Stimulated activated naive CD4-positive, alpha-beta T cell treated with Interleukin-2 at 50 U/mL for 16 hours (primary cell): ENCODE measurements around the gene CEACAM16.

Source experiments
- DNase-seq: peaks from one replicate; lab custom pipeline; 2025; lab: John Stamatoyannopoulos, UW

The CEACAM16 gene

DNA sequence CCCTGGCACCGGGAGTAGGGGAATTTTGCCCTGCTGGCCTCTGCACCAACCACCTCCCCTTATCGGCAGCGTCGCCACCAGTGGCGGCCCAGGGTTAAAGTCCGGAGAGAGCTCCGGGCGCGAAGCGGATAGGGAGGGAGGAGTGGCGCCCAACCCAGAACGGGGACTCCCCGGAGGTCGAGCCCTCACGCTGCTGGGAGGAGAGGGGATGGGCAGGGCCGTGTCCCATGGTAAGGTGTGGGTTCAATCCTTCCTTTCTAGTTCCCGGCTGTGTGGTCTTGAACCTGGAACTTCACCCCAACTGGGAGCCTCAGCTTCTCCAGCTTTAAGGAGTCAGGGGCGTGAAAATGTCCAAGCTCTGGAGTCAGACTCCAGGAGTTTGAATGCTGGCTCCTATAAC lies 26.3 kb downstream of the CEACAM16 start:
- DNase-seq: no peak

DNA sequence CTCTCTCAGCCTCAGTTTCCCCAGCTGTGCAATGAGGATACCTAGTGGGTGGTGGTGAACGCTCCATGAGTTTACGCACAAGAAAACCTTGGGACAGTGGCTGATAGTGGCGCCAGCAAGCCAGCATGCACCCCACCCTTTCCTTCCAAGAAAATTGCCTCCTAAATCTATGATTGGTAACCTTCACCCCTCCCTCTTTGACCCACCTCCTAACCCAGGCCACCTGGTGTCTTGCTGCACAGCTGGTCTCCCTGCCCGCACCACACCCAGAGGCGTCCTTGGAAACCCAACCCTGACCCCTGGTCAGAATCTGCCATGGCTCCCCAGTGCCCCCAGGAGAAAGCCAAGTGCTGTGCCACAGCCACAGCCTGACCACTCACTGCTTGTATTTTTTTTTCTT lies 26.7 kb downstream of the CEACAM16 start:
- DNase-seq: no peak

DNA sequence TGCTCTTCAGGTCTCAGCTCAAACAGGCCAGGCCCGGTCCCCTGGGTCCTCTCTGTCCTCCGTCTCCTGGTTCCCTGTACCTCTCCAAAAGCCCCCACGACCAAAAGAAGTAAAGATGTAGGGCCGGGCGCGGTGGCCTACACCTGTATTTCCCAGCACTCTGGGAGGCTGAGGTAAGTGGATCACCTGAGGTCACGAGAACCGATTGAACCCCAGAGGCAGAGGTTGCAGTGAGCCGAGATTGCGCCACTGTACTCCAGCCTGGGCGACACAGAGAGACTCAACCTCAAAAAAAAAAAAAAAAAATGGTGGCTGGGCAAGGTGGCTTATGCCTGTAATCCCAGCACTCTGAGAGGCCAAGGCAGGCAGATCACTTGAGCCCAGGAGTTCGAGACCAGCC lies 27.5 kb downstream of the CEACAM16 start:
- DNase-seq: no peak

DNA sequence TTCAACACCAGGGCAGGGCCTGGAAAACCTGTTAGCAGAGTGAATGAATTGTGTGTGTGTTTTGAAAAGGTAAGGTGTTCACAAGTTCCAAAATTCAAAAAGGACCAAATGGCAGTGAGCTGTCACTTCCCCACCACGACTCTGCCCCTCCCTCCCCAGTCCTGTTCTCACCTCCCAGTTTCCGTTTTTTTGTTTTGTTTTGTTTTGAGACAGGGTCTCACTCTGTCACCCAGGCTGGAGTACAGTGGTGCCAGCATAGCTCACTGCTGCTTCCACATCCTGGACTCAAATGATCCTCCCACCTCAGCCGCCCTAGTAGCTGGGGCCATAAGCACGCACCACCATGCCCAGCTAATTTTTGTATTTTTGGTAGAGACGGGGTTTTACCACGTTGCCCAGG lies 29.2 kb downstream of the CEACAM16 start:
- DNase-seq: no peak

DNA sequence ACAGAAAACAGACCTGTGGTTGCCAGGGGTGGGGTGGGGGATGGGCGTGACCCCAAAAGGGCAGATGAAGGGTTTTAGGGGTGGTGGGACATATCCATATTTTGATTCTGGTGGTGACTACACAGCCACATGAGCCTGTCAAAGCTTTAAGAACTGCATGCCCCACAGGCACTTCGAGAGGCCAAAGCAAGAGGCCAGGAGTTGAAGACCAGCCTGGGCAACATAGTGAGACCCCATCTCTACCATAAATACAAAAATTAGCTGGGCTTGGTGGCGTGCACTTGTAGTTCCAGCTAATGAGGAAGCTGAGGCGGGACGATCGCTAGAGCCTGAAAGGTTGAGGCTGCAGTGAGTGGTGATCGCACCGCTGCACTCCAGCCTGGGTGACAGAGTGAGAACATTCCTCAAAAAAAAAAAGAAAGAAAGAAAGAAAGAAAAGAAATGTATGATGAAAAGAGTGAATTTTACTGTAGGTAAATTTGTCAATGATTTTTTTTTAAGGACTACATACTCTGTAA lies 30.6 kb downstream of the CEACAM16 start:
- no peak for DNase-seq

DNA sequence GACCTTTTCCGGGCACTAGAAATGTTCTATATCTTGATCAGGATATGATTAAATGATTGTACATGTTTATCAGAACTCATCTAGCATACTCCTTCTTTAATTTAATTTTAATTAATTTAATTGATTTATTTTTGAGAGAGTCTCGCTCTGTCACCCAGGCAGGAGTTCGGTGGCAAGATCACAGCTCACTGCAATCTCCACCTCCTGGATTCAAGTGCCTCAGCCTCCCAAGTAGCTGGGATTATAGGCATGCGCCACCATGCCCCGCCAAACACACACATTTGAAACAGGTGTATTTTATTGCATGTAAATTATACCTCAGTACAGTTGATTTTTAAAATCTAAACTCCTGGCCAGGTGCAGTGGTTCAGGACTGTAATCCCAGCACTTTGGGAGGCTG lies 32.1 kb downstream of the CEACAM16 start:
- DNase-seq: no peak

DNA sequence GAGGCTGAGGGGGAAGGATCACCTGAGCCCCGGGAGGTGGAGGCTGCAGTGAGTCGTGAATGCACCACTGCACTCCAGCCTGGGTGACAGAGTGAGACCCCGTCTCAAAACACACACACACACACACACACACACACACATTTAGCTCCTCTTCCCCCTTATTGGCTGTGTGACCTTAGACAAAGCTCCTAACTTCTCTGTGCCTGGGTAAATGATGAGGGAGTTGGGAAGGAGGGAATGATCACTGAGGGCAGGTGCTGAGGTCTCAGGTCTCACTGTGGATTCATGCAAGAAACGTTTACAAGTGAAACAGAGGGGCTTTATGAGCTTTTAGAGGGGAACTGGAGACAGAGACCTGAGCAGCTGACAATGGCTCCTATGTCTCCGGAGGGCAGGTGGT lies 32.7 kb downstream of the CEACAM16 start:
- no peak for DNase-seq

DNA sequence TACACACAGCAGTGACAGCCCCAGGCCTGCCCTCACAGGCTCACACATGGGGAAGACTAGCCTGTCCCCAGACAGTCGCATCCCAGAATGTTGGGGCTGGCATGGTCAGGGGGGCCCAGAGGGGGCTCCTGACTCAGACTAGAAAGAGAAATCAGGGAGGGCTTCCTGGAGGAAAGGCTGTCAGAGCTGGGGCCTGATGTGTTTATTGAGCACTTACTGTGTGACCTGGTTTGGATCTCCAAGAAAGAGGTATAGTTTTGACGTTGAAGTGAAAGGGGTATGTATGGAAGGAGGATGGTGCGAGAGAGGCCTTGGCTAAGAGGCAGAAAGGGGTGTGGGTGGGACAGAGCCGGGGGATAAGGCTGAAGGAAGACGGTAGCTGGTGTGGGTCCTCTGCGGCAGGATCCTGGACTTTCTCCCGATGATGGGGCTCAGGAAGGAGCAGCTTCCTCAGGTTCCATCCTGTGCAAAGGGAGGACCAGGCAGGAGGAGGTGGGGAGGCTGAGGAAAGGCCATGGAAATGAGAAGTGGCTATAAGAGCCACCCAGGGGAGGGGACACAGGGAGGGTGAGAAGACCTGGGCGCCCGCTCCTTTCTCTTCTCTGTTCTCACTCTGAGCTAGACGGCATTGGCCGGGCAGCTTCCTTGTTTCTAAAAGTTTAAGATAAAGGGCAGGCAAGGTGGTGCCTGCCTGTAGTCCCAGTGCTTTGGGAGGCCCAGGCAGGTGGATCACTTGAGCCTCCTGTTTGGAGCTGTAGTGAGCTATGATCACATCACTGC lies 33.5 kb downstream of the CEACAM16 start:
- no peak for DNase-seq

DNA sequence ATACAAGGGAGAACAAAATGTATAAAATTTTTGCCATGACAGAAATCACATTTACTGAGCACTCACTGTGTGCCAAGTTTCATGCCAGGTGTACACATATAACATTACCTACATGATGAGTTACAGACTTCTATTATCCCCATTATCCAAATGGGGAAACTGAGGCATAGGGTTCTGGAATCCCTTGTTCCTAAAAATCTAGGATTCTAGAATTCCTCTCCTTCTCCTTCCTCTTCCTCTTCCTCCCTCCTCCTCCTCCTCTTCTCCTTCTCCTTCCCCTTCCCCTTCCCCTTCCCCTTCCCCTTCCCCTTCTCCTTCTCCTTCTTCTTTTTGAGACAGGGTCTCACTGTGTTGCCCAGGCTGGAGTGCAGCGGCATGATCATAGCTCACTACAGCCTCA lies 35.4 kb downstream of the CEACAM16 start:
- no peak for DNase-seq

DNA sequence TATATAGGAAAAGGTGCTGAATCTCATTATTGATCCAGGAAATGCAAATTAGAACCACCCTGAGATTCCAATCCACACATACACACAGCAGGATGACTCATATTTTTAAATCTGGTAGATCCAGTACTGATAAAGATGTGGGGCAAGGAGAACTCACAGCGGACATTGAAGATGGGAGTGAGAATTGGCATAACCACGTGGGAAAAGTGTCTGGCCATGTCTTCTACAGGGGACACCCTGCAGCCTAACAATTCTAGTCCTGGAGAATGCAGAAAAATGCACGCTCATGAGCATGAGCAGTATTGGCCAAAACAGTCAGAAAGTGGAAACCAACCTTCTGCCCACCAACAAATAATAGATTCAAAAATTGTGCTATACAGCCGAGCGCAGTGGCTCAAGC lies 36.1 kb downstream of the CEACAM16 start:
- DNase-seq: no peak

DNA sequence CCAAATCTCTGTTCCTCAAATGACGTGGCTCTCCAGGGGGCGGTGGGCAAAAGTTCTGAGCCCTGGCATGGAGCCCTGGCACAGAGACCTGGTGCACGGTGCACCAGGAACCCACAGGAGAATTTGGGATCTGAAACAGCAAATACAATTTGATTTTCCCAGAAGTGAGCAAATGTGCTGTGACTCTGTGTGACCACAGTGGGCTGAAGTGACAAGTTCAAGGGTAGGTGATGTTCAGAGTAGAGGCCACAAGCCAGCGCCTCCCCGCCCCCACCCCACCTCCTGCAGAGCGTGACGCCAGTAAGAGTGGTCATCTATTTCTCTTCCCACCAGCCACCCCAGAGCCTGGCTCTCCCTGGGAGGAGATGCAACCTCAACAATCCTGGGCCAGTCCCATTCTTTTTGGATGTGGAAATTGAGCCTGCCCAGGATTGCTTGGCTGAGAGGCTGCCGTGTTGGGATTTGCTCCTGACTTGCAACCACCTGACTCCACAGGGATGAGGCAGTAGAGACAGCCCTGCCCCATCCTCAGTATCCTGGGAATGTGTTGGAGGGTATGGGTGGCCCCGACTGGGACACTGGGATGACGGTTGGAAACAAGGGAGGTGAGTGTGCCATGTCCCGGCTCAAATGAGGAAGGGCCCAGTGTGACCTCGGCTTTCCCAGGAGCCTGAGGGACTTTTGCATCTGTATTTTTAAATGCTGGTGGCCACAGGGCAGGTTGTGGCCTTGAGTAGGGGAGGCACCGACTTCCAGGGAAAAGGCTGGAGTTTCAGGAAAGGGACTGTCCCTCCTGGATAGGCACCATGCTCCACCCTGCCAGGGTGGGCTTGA lies 38.5 kb downstream of the CEACAM16 start:
- no peak for DNase-seq

DNA sequence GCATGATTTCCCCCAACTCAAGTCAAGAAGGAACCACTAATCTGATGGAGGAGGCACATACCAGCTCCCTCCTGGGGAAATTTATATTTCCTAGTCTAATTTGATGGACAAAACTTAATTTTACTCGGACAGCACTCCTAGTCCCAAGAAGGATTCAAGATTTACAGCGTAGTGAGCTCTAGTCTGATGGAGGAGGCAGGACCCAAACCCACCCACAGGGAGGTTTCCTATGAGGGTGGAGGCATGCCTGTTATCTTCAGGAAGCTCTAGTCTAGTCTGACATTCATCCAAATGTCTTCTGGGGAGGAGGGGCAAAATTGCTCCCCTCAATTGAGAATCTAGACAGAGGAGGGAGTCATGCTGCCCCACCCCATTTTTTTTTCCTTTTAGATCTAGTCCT lies 39.2 kb downstream of the CEACAM16 start:
- no peak for DNase-seq

DNA sequence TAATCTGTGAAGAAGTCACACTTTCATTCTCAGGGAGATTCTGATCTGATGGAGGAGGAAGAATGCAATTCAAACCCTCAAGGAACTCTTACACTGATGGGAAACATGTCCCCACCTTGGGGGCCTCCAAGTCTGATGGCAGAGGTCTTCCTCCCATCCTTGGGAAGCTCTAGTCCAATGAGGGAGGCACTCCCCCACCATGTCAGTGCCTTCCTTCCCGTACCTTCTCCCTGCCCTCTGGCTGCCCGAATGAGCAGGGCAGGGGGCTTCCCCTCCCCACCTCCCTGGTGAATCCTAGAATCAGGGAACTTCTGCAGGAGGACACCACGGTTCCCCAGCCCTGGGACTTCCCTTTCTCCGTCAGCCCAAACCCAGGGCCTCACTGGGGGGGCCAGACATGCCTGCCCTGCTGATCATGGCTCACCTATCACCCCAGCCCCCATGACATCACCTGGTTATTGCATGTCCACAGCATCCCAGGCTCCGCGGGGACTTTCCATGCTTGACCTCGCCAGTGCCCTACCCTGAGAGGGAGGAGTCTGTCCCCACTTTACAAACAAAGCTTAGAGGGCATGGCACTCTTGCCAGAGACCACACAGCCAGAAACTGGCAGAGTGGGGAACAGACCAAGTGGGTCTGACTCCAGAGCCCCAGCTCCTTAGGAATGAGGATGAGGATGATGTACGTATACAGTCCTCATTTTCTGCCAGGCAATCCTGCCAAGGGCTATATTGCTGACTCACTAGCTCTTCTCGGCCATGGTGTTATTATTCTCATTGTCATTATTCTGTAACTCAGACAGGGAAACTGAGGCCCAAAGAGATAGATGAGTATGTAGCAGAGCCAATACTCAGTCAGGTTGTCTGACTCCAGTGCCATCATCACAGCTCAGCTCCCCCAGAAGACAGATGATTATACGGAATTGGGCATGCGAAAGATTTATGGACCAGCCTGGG lies 39.9 kb downstream of the CEACAM16 start:
- DNase-seq: no peak

DNA sequence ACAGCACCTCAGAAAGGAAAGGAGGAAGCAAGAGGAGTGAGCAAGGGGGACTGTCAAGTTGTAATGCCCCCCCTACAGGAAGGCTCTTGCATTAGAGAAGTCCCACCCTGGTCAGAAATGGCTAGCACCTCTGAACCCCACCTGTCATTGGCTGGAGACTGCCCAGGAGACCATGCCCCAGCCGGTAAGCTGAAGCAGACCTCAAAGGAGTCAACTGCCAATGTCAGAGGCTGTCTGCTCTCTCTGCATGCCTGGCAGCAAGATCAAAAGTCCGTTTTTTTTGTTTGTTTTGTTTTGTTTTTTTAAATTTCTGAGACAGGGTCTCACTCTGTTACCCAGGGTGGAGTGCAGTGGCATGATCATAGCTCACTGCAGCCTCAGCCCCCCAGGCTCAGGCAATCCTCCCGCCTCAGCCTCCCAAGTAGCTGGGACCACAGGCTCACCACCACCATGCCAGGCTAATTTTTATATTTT lies 41.4 kb downstream of the CEACAM16 start:
- no peak for DNase-seq

DNA sequence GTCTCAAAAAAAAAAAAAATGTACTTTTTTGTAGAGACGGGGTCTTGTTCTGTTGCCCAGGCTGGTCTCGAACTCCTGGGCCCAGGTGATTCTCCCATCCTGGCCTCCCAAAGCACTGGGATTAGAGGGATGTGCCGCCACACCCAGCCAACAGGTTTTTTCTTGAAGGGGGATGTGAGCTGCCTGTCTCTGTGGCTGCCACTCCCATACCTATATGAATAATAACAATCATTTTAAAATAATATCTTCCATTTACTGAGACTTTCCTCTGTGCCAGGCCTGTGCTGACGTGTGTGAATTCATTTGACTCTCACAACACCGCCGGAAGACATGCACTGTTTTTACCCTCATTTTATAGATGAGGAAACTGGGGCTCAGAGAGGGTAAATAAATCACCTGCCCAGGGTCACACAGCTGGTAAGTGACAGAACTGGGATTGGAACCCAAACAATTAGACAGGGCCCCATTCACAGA lies 42.3 kb downstream of the CEACAM16 start:
- no peak for DNase-seq

DNA sequence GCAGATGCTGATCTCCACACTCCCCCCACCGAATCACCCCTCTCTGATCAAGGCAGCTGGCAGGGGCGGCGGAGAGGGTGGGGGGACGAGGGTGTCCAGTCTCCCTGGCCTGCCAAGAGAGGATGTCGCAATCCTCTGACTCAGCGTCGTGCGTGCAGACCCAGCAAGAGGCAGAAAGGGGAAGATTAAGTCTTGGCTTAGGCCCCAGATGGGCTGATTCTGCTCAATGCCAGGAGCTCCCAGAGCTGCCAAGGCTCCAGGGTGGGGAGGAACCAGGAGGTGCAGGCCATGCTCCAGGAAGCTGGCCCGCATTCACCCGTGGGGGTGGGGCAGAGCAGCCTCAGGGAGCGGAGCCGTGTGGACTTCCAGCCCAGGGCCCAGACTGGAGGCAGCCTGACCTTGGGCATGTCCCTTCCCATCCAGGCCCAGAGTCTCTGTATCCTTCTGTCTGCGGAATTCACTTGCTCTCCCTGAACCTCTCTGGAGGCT lies 42.9 kb downstream of the CEACAM16 start:
- DNase-seq: peak; percentile 7

DNA sequence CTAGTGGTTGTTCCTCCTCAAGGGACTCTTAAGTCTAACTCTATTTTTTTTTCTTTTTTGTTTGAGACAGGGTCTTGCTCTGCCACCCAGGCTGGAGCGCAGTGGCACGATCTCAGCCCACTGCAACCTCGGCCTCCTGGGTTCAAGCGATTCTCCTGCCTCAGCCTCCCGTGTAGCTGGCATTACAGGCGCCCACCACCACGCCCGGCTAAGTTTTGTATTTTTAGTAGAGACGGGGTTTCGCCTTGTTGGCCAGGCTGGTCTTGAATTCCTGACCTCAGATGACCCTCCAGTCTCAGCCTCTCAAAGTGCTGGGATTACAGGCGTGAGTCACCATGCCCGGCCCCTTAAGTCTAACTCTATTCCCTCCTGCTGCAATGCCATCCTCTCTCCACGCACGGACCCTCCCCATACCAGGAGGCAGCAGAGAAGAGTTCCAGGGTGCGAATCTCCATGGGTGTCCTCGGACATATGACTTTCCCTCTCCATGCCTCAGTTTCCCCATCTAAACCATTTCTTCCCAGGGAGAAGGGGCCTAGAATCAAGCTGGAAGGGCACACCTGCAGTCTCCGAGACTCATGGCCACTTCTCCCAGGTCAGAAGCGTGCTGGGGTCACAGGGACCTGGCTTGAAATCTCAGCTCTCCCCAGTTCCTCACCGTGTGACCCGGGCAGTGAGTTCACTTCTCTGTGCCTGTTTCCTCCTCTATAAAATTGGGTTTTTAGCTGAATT lies 43.5 kb downstream of the CEACAM16 start:
- DNase-seq: no peak

DNA sequence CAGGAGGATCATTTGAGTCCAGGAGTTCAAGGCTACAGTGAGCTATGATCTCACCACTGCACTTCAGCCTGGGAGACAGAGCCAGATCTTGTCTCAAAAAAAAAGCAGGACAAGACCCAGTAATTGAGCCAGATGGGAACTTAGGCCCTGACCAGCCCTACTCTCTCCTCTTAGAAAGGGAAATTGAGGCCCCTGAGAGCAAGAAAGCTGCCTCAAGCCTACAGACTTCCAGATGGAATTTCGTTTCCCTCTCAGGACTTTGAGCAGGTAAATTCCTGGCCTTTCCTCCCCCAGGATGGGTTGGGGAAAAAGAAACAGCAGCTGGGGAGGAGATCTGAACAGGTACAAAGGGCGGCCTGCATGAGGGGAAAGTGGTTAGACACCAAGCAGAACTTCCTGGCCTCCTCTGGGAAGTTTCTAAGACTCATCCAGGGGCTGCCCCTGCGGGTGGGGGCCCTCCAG lies 46.0 kb downstream of the CEACAM16 start:
- DNase-seq: no peak

DNA sequence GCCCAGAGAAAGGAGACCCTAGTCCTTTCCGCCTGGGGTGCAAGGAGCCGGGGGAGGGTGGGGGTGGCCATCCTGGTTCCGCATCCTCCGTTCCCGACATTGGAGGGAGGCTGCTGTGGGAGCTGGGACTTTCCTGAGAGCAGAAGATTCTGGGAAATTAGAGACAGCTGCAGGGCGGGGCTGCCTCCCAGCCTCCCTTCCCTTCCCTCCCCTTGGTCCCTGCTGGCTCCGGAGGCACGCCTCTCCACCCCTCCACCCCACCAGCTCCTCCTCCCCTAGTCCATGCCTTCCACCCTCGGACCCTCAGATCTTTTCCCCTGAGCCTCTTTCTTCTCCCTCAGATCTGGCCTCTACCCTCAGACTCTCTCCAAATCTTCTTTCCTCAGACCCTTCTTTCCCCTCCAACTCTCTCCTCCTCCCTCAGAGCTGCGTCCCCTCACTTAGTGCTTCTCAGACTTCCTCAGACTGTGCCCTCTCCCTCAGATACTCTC lies 46.4 kb downstream of the CEACAM16 start:
- no peak for DNase-seq

DNA sequence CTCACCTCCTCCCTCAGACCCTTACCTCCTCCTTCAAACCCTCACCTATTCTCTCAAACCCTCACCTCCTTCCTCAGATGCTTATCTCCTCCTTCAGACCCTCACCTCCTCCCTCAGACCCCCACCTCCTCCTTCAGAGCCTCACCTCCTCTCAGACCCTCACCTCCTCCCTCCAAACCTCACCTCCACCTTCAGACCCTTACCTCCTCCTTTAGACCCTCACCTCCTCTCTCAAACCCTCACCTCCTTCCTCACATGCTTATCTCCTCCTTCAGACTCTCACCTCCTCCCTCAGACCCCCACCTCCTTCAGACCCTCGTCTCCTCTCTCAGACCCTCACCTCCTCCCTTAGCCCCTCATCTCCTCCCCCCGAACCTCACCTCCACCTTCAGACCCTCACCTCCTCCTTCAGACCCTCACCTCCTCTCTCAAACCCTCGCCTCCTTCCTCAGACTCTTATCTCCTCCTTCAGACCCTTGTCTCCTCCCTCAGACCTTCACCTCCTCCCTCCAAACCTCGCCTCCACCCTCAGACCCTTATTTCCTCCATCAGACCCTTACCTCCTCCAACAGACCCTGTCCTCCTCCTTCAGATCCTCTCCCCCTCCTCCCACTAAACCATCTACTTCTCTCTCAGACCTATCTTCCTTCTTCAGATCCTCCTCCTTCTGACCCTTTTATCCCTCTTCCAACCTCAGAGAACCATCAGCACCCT lies 47.1 kb downstream of the CEACAM16 start:
- DNase-seq: no peak
